Neural crest cell (in vitro differentiated cells): ENCODE measurements around the gene TNFAIP1. TPM values are rescaled to one million over a fixed set of nuclear protein-coding genes. Genes with fewer than 3 reads are reported as not detected.

ENCODE experiments used
- DNase-seq: peaks from one replicate; pipeline ENCODE4 v3.0.0; 2021; ENCODE audit warnings: low read depth, mixed read lengths, low spot score
- H3K27ac Mint-ChIP-seq: one replicate; pipeline ENCODE4 v1.8.0; 2021; ENCODE audit warnings: mild to moderate bottlenecking, mixed read lengths; ENCODE audit not compliant: unreplicated experiment
- H3K27me3 Mint-ChIP-seq: 2 replicates; pipeline ENCODE4 v1.8.0; 2021; ENCODE audit warnings: low read depth, mild to moderate bottlenecking, mixed read lengths
- H3K36me3 Mint-ChIP-seq: 2 replicates; pipeline ENCODE4 v1.8.0; 2021; ENCODE audit warnings: low read depth, mild to moderate bottlenecking, mixed read lengths
- H3K4me1 Mint-ChIP-seq: 2 replicates; pipeline ENCODE4 v1.8.0; 2021; ENCODE audit warnings: mixed read lengths
- H3K4me3 Mint-ChIP-seq: one replicate; pipeline ENCODE4 v1.8.0; 2021; ENCODE audit warnings: mild to moderate bottlenecking, mixed read lengths
- H3K9me3 Mint-ChIP-seq: 2 replicates; pipeline ENCODE4 v1.8.0; 2021; ENCODE audit warnings: mixed read lengths
- CTCF ChIP-seq: fragments of 200-600 bp; sonication (generic); conservative IDR thresholded peaks from 2 replicates; pipeline ENCODE4 v1.5.0; 2021; ENCODE audit warnings: antibody characterized with exemption, mild to moderate bottlenecking
- total RNA-seq: library from RNA; stranded (reverse); gene quantifications from 2 replicates; pipeline ENCODE4 v1.2.1, GENCODE V29; 2021

The TNFAIP1 gene
- total RNA-seq, 1 donor from 2014 or later = 38.2 TPM

GRCh38 chr17:28348979-28349378, 13.4 kb downstream of the TNFAIP1 start:
- no peak for DNase-seq
- Mint-ChIP-seq H3K9me3 (no peaks in the 10 kb centered on the region), H3K4me1 (no peaks in the 10 kb centered on the region), H3K27me3 (no peaks in the 10 kb centered on the region), H3K36me3 (peaks cover 10% of the 10 kb centered on the region), H3K4me3 (no peak overlapping the region), H3K27ac (no peak overlapping the region)
- TF ChIP-seq CTCF = no peak

- DNase-seq = no peak
- Mint-ChIP-seq H3K9me3 (no peaks in the 10 kb centered on the region), H3K27ac (no peak overlapping the region), H3K4me3 (no peak overlapping the region), H3K36me3 (peaks cover 10% of the 10 kb centered on the region), H3K4me1 (no peaks in the 10 kb centered on the region), H3K27me3 (no peaks in the 10 kb centered on the region)
- TF ChIP-seq CTCF = no peak
These were observed 14.7 kb downstream of the TNFAIP1 start for GRCh38 chr17:28350271-28350670.

- Mint-ChIP-seq H3K9me3 (no peaks in the 10 kb centered on the region), H3K4me1 (peaks cover 21% of the 10 kb centered on the region), H3K27ac (peak within 1 kb of the TSS; percentile 97), H3K27me3 (no peaks in the 10 kb centered on the region), H3K4me3 (peak within 1 kb of the TSS; percentile 97), H3K36me3 (no peaks in the 10 kb centered on the region)
- no peak for TF ChIP-seq CTCF
- peak; percentile 89 for DNase-seq
These were observed 21.7 kb downstream of the TNFAIP1 start, which contains the start of gene POLDIP2 for GRCh38 chr17:28357061-28357900. TSS of gene POLDIP2 (minus strand) at chr17:28357527. CDS start at chr17:28357448, 79 bp downstream.

- TF ChIP-seq CTCF = no peak
- Mint-ChIP-seq H3K27me3 (no peaks in the 10 kb centered on the region), H3K36me3 (no peaks in the 10 kb centered on the region), H3K9me3 (no peaks in the 10 kb centered on the region), H3K27ac (peak overlapping the region; percentile 97), H3K4me1 (peaks cover 21% of the 10 kb centered on the region), H3K4me3 (peak overlapping the region; percentile 97)
- no peak for DNase-seq
These were observed 22.3 kb downstream of the TNFAIP1 start for GRCh38 chr17:28357901-28358197.

GRCh38 chr17:28363186-28363585, 27.6 kb downstream of the TNFAIP1 start:
- H3K27ac Mint-ChIP-seq = no peak overlapping the region
- H3K27me3 Mint-ChIP-seq = no peaks in the 10 kb centered on the region
- H3K4me3 Mint-ChIP-seq = peak overlapping the region; percentile 27
- H3K36me3 Mint-ChIP-seq = no peaks in the 10 kb centered on the region
- no peak for TF ChIP-seq CTCF
- no peak for DNase-seq
- peaks cover 4% of the 10 kb centered on the region for H3K4me1 Mint-ChIP-seq
- H3K9me3 Mint-ChIP-seq = no peaks in the 10 kb centered on the region
